Measurements from ENCODE around the gene DLGAP1.

DLGAP1 gene

DNA sequence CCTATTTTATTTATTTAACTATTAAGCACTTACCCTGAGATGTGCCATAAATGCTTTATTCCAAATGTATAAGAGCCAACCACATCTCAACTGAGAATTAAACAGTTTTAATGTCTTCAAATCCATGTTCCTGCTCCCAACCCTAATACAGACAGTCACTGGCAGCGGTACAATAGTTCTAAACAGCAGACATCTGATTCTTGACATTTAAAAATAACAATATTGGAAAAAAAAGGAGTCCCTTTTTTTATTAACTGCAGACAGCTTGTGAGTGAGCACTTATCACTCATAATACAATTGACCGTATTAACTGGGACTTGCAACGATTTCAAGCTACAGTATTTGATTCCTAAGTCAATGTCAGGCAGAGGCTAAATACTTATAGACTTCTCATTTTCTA is 580.5 kb downstream of the DLGAP1 start:
- Histone ChIP-seq H3K27me3 (ENCODE audit: insufficient read depth, poor library complexity, severe bottlenecking) (no peaks in the 10 kb centered on the region), H3K4me3 (replicated peaks; ENCODE audit: insufficient read depth, low read length) (no peak overlapping the region), H3K27ac (replicated peaks) (no peak overlapping the region)
- TF ChIP-seq SPI1 (IDR thresholded peaks at IDR 0.05; ENCODE audit: borderline replicate concordance, low read depth): no peak
- TF ChIP-seq POLR2AphosphoS5 (IDR thresholded peaks at IDR 0.05; ENCODE audit: low read depth): no peak
- TF ChIP-seq, protein P1, sequence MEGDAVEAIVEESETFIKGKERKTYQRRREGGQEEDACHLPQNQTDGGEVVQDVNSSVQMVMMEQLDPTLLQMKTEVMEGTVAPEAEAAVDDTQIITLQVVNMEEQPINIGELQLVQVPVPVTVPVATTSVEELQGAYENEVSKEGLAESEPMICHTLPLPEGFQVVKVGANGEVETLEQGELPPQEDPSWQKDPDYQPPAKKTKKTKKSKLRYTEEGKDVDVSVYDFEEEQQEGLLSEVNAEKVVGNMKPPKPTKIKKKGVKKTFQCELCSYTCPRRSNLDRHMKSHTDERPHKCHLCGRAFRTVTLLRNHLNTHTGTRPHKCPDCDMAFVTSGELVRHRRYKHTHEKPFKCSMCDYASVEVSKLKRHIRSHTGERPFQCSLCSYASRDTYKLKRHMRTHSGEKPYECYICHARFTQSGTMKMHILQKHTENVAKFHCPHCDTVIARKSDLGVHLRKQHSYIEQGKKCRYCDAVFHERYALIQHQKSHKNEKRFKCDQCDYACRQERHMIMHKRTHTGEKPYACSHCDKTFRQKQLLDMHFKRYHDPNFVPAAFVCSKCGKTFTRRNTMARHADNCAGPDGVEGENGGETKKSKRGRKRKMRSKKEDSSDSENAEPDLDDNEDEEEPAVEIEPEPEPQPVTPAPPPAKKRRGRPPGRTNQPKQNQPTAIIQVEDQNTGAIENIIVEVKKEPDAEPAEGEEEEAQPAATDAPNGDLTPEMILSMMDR (IDR thresholded peaks at IDR 0.05; ENCODE audit: insufficient read depth, low read length): no peak
- TF ChIP-seq GABPA (IDR thresholded peaks at IDR 0.05; ENCODE audit: low read depth): no peak
- TF ChIP-seq, protein P2, sequence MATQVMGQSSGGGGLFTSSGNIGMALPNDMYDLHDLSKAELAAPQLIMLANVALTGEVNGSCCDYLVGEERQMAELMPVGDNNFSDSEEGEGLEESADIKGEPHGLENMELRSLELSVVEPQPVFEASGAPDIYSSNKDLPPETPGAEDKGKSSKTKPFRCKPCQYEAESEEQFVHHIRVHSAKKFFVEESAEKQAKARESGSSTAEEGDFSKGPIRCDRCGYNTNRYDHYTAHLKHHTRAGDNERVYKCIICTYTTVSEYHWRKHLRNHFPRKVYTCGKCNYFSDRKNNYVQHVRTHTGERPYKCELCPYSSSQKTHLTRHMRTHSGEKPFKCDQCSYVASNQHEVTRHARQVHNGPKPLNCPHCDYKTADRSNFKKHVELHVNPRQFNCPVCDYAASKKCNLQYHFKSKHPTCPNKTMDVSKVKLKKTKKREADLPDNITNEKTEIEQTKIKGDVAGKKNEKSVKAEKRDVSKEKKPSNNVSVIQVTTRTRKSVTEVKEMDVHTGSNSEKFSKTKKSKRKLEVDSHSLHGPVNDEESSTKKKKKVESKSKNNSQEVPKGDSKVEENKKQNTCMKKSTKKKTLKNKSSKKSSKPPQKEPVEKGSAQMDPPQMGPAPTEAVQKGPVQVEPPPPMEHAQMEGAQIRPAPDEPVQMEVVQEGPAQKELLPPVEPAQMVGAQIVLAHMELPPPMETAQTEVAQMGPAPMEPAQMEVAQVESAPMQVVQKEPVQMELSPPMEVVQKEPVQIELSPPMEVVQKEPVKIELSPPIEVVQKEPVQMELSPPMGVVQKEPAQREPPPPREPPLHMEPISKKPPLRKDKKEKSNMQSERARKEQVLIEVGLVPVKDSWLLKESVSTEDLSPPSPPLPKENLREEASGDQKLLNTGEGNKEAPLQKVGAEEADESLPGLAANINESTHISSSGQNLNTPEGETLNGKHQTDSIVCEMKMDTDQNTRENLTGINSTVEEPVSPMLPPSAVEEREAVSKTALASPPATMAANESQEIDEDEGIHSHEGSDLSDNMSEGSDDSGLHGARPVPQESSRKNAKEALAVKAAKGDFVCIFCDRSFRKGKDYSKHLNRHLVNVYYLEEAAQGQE (IDR thresholded peaks at IDR 0.05; ENCODE audit: insufficient replicate concordance, low read depth): no peak
- no peak for DNase-seq (ENCODE audit: low read depth in 1 of 2, low spot score in 1 of 2)

DNA sequence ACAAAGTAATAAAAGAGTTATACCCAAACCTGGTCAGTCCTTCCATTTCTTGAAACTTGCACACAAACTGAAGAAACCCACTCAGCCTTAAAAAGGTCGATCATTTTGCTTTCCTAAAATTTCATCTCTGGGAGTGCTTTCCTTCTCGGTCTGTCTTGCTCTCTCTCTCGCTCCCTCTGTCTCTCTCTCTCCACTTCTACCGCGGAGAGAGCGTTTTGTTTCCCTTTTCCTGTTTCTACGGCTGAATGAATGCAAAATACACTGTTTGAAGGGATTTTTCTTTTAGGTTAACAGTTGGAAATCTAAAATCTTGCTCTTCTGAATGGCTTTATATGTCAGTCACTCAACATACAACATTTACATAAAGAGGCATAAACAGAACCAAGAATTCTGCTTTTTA is 581.0 kb downstream of the DLGAP1 start:
- DNase-seq (ENCODE audit: low read depth in 1 of 2, low spot score in 1 of 2): no peak
- no peaks in the 10 kb centered on the region for H3K27me3 ChIP-seq (ENCODE audit: insufficient read depth, poor library complexity, severe bottlenecking)

DNA sequence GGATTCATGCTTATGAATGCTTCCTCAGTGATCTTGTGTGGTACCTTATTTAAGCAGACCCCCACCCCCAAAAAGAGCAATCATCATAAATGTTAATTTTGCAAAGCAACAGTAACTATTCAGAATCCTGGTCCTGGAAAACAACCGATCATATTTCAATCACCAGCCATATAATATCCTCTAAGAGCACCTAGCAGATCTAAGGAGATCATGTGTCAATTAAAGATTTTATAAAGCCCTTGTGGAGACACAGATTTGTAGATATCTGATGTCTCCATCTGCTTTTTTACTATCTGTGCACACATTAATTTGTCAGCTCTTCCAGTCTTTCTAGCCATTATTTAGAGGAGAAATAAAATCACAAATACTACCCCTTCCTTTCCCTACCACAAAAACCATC is 581.4 kb downstream of the DLGAP1 start:
- Histone ChIP-seq H3K4me3 (replicated peaks; ENCODE audit: insufficient read depth, low read length) (no peak overlapping the region), H3K27ac (replicated peaks) (no peak overlapping the region), H3K27me3 (ENCODE audit: insufficient read depth, poor library complexity, severe bottlenecking) (no peaks in the 10 kb centered on the region)
- DNase-seq (ENCODE audit: low read depth in 1 of 2, low spot score in 1 of 2): no peak
- TF ChIP-seq POLR2AphosphoS5 (IDR thresholded peaks at IDR 0.05; ENCODE audit: low read depth) (no peak), GABPA (IDR thresholded peaks at IDR 0.05; ENCODE audit: low read depth) (no peak), SPI1 (IDR thresholded peaks at IDR 0.05; ENCODE audit: borderline replicate concordance, low read depth) (no peak)
- TF ChIP-seq, protein P1 (IDR thresholded peaks at IDR 0.05; ENCODE audit: insufficient read depth, low read length): no peak
- TF ChIP-seq, protein P2 (IDR thresholded peaks at IDR 0.05; ENCODE audit: insufficient replicate concordance, low read depth): no peak

More for the DNA sequence above, 581.0 kb downstream of the DLGAP1 start:
- H3K4me3 ChIP-seq (replicated peaks; ENCODE audit: insufficient read depth, low read length): no peak overlapping the region
- TF ChIP-seq POLR2AphosphoS5 (IDR thresholded peaks at IDR 0.05; ENCODE audit: low read depth): no peak
- TF ChIP-seq, protein P2 (IDR thresholded peaks at IDR 0.05; ENCODE audit: insufficient replicate concordance, low read depth): no peak
- TF ChIP-seq SPI1 (IDR thresholded peaks at IDR 0.05; ENCODE audit: borderline replicate concordance, low read depth): no peak
- no peak for TF ChIP-seq GABPA (IDR thresholded peaks at IDR 0.05; ENCODE audit: low read depth)
- TF ChIP-seq, protein P1 (IDR thresholded peaks at IDR 0.05; ENCODE audit: insufficient read depth, low read length): no peak
- H3K27ac ChIP-seq (replicated peaks): no peak overlapping the region

Data from HL-60 (cell line).